Cardiac ventricle fibroblast (primary cell): Measurements from ENCODE around the gene UBTF. TPM values are rescaled to one million over a fixed set of nuclear protein-coding genes. Genes with fewer than 3 reads are reported as not detected.

Experiments
- total RNA-seq: library from RNA; depleted of rRNA; stranded (reverse); fragments of >200 nt; gene quantifications from 2 replicates; pipeline ENCODE4 v1.2.3, GENCODE V29; 2015

UBTF gene, protein sequence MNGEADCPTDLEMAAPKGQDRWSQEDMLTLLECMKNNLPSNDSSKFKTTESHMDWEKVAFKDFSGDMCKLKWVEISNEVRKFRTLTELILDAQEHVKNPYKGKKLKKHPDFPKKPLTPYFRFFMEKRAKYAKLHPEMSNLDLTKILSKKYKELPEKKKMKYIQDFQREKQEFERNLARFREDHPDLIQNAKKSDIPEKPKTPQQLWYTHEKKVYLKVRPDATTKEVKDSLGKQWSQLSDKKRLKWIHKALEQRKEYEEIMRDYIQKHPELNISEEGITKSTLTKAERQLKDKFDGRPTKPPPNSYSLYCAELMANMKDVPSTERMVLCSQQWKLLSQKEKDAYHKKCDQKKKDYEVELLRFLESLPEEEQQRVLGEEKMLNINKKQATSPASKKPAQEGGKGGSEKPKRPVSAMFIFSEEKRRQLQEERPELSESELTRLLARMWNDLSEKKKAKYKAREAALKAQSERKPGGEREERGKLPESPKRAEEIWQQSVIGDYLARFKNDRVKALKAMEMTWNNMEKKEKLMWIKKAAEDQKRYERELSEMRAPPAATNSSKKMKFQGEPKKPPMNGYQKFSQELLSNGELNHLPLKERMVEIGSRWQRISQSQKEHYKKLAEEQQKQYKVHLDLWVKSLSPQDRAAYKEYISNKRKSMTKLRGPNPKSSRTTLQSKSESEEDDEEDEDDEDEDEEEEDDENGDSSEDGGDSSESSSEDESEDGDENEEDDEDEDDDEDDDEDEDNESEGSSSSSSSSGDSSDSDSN
- total RNA-seq = 53.5 and 54.6 TPM in 2 replicates

DNA sequence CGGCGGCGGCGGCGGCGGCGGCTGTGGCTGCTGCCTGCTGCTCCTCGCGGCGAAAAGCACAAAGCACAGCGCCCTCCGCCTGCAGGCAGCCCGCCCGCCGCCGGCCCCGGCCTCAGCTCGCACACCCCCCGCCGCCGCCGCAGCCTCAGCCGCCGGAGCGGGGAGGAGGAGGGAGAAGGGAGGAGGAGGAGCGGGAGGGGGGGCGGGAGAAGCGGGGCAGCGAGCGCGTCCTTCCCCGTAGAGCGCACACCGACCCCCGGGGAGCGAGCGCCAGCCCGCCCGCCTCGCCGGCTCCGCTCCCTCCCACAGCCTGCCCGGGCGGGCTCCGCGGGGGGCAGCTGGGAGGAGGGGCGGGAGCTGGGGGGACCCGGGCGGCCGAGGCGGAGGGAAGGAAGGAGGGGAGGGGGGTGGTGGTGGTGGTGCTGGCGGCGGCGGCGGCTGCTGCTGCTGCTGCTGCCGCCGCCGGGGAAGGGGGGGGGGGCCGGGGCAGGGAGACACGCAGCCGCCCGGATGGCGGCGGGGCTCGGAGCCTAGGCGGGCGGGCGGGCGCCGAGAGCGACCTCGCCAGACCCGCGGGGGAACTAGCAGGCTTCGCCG lies at the start of gene UBTF:
Gene UBTF (minus strand): TSS at position 60 of the 597 bp plus-strand sequence. CDS start 1,446 bp downstream, outside the sequence.

DNA sequence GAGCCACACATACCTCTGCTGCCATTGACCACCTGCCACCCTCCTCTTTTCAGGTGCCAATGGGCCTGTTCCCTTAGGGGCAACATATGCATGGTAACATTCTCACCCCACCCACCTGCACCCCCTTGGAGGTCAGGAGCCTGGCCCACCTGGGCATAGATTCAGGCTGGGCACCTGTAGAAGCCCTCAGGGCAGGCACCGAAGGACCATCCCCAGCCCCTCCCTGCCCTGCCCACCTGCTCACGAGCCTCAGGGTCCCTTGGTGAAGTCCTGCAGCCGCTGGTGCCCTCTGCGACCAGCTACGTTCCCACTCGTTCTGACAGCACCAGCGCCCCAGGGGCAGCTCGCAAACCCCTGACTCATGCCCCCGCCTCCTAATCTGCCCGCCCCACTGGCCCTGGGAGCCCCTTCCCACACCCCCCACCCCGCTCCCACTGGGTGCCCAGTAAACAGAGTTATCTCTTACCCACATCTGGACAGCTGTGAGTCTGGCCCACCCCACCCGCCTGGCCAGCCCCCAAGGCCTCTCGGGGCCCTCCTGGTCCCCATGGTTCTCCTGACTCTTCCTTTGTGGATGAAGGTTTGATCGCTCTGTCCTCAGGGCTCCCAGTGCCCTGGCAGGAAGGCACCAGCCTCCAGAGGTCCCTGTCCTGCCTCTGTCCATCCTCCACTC lies 48.5 kb upstream of the UBTF start, which contains the start of gene SLC4A1:
Gene SLC4A1 (minus strand): TSS at position 318 of the 673 bp plus-strand sequence. CDS start 5,269 bp downstream, outside the sequence.

DNA sequence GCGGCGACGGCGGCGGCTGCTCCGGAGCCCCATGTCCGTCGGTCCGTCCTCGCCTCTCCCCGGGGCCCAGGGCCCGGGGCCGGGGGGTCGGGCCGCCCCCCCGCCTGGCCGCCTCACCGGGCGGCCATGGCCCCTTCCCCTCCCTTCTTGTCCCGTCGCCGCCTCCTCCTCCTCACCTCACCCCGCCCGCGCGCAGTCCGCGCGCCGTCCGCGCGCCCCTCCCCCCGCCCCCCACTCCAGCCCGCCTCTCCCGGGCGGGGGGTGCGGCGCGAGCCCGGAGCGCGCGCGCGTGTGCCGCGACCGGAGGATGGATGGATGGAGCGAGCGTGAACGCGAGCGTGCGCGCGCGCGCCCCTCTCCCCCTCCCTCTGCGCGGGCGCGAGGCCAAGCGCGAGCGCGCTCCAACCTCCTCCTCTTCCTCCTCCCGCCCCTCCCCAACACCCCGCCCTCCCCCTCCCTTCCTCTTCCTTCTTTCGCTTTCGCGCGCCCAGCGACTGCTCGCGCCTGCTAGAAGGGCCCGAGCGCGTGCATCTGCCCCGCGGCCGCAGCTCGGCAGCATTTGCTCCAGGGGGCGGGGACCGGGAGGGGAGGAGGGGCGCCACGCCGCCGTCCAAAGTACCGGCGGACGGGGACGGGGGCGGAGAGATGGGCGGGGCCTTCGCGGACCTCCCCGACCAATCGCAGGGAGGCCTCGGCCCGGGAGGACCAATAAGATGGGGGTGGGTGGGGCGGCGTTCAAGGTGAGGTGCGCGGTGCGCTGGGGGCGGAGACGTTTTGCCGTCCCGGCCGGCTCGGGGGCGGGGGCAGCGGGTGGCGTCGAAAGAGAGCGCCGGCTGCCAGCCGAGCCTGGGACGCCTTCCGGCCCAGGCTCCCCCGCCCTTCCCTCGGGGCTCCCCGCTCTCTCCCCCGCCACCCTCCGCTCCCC lies 19.7 kb downstream of the UBTF start, which contains the start of gene ATXN7L3:
Gene ATXN7L3 (minus strand): TSS at position 332 of the 925 bp plus-strand sequence. CDS start 1,814 bp downstream, outside the sequence.

DNA sequence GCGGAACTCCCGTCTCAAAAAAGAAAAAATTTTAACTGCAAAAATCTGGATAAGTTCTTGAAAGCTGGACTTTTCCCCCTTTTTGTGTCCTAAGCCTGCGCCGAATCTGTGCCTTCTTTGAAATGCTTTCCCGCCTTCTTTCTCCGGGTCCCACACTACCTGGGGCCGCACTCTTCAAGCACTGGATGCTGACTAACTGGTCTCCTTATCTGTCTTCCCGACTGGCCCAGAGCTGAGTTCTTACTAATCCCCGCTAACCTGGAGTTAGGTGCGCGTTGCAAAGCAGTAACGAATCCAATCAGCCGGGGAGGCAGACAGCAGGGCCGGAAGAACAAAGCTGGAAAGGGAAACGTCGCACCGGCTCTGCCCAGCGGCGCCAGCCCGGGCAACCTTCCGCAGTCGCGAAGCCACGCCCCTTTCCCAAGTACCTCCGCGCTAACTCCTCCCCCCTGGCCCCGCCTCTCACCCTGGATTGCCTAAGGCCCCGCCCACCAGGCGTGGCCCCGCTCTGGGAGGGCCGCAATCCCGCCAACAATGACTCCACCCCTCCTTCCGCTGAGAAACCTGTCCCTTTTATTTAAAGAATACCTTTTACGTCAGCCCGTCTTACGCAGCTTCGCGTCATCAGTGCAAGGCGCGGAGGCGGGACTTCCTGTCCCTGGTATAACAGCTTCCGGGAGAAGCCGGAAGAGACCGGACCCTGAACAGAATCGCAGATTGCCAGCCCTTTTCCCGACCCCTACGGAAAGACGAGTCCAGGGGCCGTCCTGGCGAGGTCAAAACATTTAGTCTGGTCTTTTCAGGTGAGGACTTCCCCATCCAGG lies 33.0 kb downstream of the UBTF start, which contains the start of gene TMUB2:
Gene TMUB2 (plus strand): TSS at position 666 of the 824 bp plus-strand sequence. CDS start 737 bp downstream, outside the sequence.

DNA sequence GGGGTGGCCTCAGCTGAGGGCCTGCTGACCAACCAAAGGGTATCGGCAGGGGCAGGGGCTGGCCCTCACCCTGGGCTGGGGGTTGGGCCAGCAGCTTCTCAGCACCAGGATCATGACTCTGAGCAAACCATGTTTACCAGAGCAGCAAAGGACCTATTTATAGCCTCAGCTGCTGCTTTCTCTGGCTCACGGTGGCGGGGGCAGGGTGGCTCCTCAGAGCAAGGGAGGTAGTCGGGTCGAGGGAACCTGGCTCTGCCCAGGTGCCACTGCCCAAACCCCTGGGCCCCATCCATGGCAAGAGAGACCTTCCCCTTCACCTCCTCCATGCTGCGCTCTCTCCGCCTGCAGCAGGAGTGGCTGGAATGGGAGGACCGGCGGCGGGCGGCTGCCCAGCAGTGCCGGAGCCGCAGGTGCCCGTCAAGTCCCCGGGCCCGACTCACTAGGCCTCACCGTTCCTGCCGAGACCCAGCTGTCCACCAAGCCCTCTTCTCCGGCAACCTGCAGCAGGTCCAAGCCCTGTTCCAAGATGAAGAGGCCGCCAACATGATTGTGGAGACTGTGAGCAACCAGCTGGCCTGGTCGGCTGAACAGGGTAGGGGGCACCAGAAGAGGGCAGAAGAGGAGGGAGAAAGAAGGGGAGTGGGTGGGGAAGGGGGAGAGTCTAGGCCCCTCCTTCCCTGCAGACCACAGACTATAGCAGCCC lies 48.8 kb downstream of the UBTF start, which contains the start of gene ASB16:
Gene ASB16 (plus strand): TSS at position 206 of the 703 bp plus-strand sequence. CDS start 86 bp downstream, at position 292.

Other genes starting within 250 kb of the UBTF start
- gene NAGS, start 215.1 kb downstream of the UBTF start, total RNA-seq = 1.6 TPM in 2 replicates
- gene TMEM101, start 204.7 kb downstream of the UBTF start, total RNA-seq = 30.1 and 34.9 TPM in 2 replicates
- 34.0 and 34.5 TPM in 2 replicates for gene LSM12, start 153.0 kb downstream of the UBTF start, total RNA-seq
- gene G6PC3, start 148.9 kb downstream of the UBTF start, total RNA-seq = 45.3 and 55.5 TPM in 2 replicates
- 29.0 and 53.2 TPM in 2 replicates for gene HDAC5, start 96.0 kb downstream of the UBTF start, total RNA-seq
- gene HROB, start 77.7 kb downstream of the UBTF start, total RNA-seq = 0.50 and 0.98 TPM in 2 replicates
- gene ASB16, start 49.0 kb downstream of the UBTF start, total RNA-seq = not detected in 2 replicates
- 15.9 and 16.7 TPM in 2 replicates for gene TMUB2, start 32.7 kb downstream of the UBTF start, total RNA-seq
- gene ATXN7L3, start 19.8 kb downstream of the UBTF start, total RNA-seq = 40.0 and 41.2 TPM in 2 replicates
- gene SLC4A1, start 48.5 kb upstream of the UBTF start, total RNA-seq = not detected in 2 replicates
- gene RUNDC3A, start 88.9 kb upstream of the UBTF start, total RNA-seq = 0.10 TPM in 1 of 2 replicates, not detected in the other
- gene SLC25A39, start 105.1 kb upstream of the UBTF start, total RNA-seq = 40.4 and 53.6 TPM in 2 replicates
- 514 and 544 TPM in 2 replicates for gene GRN, start 125.6 kb upstream of the UBTF start, total RNA-seq
- 2.6 and 6.6 TPM in 2 replicates for gene FAM171A2, start 144.2 kb upstream of the UBTF start, total RNA-seq
- gene ITGA2B, start 170.0 kb upstream of the UBTF start, total RNA-seq = 0.20 TPM in 1 of 2 replicates, not detected in the other